ENCODE measurements around the gene RPL37A.

DNA sequence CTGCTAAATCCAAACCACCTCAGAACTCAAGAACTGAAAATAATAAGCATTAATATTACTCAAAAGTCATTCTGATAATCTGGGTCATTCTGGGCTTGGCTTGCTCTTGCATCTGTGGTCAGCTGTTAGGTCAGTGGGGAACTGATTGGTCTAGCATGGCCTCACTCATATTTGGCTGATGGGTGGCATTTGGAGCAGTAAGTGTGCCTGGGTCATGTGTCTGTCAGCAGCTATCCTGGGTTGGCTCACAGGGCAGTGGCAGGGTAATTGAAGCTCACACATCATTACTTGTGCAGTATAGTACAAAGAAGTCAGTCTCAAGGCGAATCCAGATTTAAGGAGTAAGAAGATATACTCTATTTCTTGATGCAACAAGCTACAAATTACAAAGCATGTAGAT, 9.6 kb downstream of the RPL37A start:
- TF ChIP-seq CTCF (IDR thresholded peaks at IDR 0.05 in 8 of 11, conservative IDR thresholded peaks at IDR 0.05 in 3 of 11) (no peak), POLR2A (IDR thresholded peaks at IDR 0.05) (no peak)

All from spleen (tissue), 7 donors.